Body of pancreas (tissue), 4 donors: ENCODE data around the gene CYP19A1.

Experiments
- CTCF ChIP-seq, 7 experiments: fragments of 450-650 bp in 4 of 7; fragments of 200-600 bp in 3 of 7; sonication (generic) in 3 of 7; IDR thresholded peaks; one replicate each; pipeline ENCODE4 v1.5.1; 2016 to 2019; ENCODE audit warnings: antibody characterized with exemption in 7 of 7
- POLR2A ChIP-seq, 3 donors: fragments of 450-650 bp; IDR thresholded peaks; one replicate each; pipeline ENCODE4 v1.6.1; 2016; ENCODE audit warnings: antibody characterized with exemption in 3 of 3, mild to moderate bottlenecking in 2 of 3

GRCh38 chr15:51313644-51314280, 24.6 kb downstream of the CYP19A1 start:
- no peak for TF ChIP-seq CTCF (IDR thresholded peaks at IDR 0.05)
- TF ChIP-seq POLR2A (IDR thresholded peaks at IDR 0.05): no peak
